HG03521 (cell line): Measurements from ENCODE around the gene COTL1.

ENCODE experiments used
- ATAC-seq: cut with Tn5 transposase; IDR thresholded peaks from one replicate; pipeline ENCODE4 v1.9.1; 2021; ENCODE audit warnings: mild to moderate bottlenecking, moderate library complexity; ENCODE audit not compliant: unreplicated experiment

Gene COTL1

DNA sequence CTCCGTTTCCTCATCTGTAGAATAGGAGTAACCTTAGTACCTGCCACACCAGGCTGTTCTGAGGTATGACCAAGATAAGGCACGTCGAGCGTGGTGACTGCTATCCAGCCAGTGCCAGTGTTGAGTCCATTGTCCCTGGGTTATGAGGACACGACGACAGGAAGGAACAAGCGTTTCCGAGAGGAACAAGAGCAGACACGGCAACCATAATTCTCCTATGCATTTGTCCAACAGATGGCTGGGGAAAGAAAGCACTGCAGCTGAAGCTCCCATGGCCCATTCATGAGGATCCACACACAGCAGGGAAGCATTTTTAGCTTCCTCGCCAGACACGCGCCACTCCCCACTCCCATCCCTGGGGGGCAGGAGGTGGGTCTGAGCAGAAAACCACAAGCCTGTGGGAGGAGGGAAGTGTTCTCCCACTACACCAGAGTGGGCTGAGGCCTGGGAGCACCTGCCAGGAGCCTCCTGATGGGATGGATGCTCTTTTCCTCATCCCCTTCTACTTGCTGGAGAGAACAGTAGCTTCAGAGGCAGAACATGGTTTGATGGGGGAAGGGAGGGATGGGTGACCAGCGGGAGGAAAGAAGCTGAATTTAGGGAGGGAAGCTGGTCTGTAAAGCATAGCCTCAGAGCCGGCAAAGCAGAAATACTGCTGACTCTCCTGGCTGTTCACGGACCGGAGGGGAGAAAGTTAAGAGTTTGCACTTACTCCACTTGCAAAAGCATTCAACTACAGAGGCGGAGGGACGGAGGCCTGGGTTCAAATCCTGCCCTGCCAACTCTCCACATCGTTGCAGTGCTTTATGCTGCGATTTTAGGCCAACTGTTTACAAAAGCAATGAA is 2.7 kb downstream of the COTL1 start:
- no peak for ATAC-seq

DNA sequence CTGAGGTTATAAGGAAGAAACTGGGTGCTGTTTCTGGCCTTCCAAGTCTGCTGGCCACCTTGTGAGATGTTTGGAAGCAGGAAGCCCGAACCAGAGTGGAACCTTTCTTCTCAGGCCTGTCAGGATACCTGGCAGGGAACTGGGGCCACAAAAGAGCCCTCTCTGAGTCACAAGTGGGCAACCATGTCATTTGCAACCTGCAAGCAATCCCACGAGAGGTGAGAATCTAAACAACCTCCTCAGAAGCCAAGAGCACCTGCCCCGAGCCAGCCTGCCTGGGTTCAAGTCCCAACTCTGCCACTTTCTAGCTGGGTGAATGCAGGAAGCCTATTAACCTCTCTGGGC is 3.3 kb downstream of the COTL1 start:
- no peak for ATAC-seq

DNA sequence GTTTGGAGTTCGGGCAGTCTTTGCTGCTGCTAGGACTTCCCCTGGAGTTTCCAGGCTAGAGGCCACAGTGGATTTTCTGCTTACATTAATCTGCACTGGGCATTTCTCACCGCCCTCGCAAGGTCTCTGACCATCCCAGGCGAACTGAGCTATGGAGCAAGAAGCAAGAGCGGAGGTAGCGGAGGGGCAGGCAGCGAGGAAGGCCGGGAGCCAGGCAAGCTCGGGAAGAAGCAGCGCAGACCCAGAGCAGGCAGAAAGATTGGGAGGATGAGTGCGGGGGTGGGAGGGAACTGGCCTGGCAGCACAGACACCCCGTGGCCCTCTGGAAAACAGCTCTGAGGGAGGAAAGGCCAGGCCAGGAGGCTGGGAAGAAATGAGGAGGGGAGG is 3.8 kb downstream of the COTL1 start:
- no peak for ATAC-seq

DNA sequence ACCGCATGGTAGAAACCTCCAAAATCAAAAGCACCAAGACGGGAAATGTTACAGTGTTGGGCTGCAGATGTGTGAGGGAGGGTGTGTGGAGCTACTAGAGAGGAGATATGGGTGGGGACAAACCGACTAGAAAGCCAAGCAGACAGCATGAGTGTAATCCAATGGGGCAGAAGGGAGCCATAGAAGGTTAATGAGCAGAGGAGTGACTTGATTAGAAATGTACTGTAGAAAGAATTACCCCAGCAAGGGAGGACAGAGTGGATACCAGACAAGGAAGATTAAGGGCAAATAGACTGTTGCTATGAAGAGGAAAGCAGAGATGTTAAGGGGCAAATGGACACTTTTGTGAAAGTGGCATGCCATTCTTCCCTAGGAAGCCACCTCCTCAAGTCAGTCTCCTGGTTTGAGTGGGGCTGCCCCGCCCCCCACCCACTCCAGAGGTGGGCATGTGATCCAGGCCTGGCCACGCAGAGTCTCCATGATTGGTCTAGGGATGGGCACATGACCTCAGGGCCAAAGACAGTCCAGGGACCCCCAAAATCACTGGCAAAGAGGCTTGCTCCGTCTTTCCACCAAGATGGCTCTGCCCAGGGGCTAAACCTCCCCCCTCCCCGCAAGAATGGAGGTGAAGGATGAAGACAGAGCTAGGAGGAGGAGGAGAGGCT is 4.3 kb downstream of the COTL1 start:
- no peak for ATAC-seq

DNA sequence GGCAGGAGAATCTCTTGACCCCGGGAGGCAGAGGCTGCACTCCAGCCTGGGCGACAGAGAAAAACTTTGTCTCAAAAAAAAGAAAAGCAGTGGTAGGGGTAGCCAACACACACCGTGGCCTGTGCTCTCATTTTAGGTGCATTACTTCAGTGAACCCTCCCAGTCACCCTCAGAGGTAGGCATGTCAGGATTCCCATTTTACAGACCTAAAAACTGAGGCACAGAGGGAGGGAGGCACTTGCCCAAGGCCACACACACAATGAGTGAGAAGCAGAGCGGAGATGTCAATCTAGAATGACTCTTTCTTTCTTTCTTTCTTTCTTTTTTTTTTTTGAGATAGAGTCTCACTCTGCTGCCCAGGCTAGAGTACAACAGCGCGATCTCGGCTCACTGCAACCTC is 5.2 kb downstream of the COTL1 start:
- no peak for ATAC-seq

DNA sequence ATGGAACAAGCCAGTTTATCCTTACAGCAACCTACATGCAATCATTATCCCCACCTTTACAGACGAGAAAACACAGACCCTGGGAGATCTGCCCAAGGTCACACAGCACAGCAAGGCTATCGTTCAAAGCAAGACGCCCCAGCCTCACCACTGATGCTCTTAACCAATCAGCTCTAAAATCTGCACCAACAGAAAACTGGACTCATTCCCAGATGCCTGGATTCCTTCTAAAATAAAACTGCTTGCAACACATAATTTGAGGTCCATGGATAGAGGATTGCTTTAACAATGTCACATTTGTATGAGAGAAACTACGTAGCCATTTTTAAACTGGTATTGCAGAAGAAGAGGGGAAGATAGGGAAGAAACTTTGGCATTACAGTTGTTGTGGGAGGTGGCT is 6.8 kb downstream of the COTL1 start:
- ATAC-seq, result no peak

DNA sequence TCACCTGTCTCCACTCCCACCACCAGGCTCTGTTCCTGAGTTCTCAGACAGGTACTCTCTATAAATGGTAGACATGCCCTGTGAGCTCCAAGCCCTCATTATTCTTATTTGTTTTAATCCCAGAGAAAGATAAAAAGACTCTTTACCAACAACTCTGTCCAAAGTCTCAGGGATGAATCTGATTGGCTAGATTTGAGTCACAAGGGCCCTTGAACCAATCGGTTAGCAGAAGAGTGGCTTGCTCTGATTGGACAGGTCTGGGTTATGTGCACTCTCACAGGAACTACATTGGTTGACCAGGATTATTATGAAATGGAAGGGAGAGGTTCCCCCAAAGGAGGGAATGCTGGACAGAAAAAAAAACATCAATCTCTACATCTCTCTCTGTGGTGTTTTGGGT is 7.5 kb downstream of the COTL1 start:
- no peak for ATAC-seq

DNA sequence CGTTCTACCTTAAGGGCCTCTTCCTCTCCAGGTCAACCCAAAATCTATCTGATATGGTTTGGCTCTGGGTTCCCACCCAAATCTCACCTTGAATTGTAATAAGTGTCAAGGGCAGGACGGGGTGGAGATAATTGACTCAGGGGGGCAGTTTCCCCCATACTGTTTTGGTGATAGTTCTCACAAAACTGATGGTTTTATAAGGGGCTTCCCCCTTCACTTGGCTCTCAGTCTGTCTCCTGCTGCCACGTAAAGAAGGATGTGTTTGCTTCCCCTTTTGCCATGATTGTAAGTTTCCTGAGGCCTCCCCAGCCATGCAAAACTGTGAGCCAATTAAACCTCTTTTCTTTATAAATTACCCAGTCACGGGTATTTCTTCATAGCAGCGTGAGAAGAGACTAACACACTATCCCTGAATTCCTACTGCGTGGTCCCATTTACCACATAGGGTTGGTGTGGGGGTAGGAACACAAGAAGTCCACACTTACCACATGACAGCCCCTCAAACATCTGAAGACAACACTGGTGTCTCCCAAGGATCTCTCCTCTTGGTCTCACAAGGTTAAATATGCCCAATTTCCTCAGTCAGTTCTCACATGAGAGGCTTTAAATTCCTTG is 8.2 kb downstream of the COTL1 start:
- ATAC-seq, result no peak

DNA sequence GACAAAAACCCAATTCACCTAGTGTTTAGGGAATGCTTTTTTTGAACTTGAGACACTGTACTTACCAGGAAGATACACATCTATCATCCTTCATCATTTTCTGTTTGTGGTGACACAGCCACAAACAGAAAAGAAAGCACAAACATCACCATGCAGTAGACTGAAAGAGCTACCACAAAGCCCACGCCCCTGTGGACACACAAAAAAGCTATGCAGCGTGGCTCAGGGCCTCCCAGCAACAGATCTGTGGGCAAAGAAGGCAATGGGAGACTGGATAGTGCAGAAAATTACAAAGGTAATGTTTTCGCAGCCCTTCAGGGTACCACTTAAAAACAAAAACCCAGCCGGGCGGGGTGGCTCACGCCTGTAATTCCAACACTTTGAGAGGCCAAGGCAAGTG is 9.6 kb downstream of the COTL1 start:
- ATAC-seq, result no peak

DNA sequence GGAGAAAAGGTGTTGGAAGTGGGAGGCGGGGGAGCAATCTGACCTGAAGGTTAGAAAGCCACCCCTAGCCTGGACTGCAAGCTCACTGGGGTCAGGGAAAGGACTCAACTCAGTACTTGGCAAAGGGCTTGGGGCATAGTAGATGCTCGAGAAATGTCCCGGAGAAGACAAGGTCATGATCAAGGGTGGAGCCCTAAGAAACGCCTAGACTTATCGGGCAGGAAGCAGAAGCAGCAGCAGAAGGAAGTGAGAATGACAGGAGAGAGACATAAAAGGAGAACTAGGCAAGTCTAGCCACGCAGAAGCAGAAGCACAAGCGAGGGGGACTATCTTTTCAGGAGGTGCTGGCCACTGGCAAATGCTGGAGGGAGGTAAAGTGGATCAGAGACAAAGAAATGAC is 10.2 kb downstream of the COTL1 start:
- no peak for ATAC-seq

DNA sequence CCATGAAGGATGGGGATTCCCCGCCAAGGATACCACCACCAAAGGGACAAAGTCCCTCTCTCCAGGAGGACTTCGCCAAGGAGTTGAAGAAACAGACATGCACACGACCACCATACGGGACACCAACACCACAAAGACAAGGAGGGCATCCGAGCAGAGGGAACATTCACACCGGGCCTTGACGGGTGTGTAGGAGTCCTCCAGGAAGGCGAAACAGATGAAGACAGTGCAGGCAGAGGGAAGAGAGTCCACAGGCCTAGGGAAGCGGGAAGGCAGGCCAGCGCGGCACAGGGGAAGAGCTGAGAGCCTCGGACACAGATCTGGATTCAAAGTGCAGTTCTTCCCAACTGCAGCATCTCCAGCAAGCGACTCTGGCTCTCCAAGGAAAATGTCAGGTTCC is 10.8 kb downstream of the COTL1 start:
- no peak for ATAC-seq

DNA sequence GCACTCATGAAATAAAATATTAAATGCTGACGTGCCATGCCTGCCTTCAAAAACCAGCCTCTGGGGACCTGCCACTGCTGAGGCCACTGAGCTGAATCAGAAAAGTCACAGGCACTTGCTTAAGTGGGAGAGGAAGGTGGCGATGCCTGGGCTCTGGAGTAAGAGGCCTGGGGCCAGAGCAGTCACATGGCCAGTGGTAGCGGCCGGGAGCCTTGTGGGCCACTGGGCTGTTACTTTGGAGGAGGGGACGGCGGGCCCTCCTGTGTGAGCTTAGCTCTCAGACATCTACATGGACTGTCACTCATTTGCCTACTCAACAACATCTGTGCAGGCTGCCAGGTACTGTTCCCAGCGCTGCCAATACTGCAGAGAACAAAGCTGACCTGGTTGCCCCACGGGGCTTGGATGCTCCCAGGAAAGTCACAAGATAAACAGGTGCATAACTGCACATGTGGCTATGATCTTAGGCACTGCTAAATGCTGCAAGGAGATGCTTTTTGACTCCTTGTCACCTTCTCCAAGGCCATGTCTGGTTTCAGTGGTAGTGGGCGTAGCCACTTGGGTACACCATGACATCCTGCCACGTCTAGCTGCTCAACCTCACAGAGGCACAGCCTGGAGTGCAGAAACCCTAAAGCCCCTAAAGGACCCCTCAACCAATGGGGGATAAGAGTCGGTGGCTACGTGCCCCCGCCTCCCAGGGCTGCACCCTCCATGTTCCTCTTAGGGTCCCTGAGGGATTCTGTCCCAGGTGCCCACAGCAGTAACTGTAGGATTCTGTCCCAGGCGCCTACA is 11.6 kb downstream of the COTL1 start:
- ATAC-seq, result no peak

DNA sequence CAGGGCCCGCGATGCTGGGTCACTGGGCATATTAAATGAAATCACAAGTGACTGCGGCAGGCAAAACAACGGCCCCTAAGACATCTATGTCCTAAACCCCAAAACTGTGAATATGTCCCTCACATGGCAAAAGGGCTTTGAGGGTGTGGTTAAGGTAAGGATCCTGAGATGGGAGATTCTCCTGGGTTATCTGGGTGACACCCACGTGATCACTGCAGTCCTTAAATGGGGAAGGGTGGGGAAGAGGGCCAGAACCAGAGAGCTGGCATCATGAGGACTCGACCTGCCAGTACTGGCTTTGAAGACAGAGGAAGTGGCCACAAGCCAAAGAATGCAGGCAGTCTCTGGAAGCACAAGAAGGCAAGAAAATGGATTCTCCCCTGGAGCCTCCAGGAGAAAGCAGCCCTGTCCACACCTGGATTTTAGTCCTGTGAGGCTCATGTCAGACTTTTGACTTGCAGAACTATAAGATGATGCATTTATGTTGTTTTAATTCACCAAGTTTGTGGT is 12.5 kb downstream of the COTL1 start:
- ATAC-seq, result no peak

DNA sequence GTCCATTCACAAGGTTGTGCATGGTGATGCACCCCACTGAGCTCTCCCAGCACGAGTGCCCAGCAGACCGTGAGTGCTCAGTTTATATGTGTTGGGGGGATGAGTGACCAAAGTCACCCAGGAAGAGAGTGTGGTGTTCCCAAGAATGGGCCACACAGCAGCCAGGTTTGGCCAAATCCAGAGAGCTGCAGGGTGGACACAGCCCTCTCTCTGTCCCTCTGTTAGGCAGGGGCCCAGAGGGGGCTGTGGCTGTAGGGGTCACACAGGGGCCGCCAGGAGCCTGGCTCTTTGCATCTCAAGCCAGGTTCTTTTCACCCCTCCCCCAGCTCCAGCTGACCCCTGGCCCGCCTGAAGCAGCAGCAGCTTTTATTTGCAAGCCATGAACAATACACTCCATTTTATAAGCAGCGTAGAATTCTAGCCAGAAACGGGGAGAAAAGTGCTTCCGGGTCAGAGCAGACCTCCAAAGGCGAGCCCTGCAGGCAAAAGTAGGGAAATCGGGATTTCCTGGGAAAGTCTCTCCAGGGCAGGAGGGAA is 13.3 kb downstream of the COTL1 start:
- ATAC-seq, result no peak

DNA sequence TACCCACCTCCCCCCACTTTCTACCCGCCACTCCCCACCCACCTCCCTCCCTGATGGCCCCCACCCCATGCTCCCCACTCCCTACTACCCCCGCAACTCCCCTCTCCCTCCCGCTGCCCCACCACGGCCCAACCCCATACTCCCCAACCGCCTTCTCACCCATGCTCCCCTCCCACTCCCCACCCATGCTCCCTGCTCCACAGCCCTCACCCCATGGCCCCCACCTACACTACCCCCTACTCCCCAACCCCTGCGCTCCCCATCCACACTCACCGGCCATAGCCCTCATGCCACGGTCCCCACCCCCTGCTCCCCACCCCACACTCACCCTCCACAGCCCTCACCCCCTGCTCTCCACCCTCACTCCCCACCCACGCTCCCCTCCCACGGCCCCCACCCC is 13.9 kb downstream of the COTL1 start:
- no peak for ATAC-seq

DNA sequence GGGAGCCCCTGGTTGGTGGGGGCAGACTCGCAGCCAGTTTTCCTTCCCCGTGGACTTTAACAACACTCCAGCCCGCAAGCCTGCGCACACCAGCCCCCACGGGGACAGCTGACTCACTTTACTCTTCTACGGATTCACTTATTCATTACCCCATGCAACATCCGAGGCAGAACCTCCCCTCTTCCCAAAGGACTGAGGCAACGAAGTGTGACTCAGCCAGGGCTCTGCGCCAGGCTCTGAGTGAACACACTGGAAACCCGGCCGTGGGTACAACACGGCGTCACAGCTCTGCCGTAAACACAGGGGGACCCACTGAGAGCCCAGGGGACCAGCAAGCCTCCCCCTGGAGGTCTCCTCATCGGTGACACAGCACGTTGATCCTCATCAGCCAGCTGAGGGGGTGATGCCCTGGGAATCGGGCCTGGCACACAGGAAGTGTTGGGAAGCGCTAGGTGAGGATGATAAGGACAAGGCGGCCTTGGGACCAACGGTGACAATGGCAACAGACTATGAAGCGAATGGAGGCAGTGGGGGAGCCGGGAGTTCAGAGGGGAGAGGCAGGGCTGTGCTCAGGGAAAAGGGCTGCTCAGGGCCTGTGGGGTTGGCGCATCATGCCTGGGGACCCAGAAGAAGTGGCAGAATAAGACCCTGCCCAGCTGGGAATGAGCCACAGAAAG is 14.6 kb downstream of the COTL1 start:
- no peak for ATAC-seq

DNA sequence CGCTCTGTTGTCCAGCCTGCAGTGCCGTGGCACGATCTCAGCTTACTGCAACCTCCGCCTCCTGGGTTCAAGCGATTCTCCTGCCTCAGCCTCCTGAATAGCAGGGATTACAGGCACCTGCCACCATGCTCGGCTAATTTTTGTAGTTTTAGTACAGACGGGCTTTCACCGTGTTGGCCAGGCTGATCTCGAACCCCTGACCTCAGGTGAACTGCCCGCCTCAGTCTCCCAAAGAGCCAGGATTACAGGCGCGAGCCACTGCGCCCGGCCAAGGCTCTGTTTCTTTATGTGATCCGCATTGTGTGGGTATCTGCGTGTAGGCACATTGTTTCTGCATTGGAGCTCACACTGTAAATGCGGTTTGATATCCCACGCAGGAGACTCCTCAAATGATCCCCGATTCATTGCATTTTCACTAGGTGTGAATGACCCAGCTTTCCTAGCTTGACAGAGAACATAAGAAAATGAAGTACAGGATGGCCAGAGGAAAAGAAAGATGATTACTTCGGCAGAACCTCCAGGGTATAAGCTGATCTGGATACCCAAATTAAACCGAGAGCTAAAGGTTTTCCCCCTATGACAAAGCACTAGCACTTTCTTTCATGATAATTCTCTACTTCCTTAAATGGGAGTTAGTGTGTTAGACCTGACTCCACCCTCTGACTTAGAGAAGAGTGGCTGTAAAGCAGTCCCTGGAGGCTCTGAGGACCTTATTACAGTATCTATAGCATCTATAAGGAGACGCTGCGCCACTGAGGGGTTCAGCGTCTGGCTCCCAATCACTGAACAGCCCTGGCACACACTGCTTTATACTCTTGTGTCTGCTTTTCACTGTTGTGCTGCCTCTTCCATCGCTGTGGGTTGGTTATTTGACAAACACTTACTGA is 17.3 kb downstream of the COTL1 start:
- peak; percentile 68 for ATAC-seq

DNA sequence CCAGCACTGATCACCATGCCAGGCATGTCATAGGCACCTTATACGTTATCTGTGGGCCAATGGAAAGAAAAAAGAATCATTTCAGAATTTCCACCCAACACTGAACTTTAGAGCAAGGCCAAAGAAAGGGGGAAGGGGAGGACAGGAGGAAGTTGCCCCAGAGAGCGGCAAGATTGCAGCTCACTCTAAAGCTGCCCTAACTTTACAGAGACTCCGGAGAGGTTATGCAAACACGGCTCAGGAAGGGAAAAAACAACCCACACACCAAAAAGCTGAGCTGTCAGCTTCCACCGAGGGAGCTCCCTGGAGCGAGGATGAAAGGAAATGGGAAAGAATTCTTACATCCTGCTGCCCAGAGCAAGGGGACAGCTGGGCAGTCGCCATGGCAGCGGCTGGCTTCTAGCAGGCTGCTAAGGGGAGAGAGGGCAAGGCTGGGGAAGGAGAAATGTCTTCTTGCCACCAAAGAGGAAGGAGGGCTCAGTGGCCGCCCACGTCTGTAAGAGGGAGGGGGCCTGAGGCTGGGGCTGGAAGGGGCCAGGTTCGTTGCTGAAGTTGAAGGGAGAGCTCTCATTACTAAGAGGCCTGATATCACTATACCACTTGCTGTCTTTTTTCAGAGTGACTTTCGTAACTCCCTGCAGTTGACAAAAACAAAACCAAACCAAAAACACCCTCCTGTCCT is 18.2 kb downstream of the COTL1 start:
- ATAC-seq, result peak; percentile 26

DNA sequence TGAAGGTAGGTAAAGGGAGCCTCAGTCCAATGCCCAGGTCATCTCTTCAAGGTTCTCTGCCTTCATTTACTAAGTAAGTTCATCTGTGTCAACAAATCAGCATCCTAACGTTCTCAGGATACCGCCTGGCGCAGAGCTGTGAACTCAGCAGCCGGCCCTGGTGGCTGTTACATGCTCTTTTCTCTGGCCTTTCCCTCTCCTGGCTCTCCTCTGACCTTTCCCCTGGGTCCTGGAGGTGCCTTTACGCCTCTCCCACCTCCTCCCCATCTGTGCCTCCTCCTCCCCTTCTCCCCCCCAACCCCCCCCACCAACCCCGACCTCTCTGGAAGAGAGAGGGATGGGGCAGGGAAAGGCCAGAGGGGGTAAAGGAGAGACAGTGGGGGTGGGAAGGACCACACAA is 19.5 kb downstream of the COTL1 start:
- no peak for ATAC-seq
